Liver (tissue), 9 donors: ENCODE measurements around the gene CASR. TPM values are rescaled to one million over a fixed set of nuclear protein-coding genes. Genes with fewer than 3 reads are reported as not detected.

Experiments used
- DNase-seq: peaks from one replicate; pipeline ENCODE4 v3.0.0-alpha.2; 2017; ENCODE audit warnings: low spot score
- H3K27ac ChIP-seq, 2 donors: one replicate each; pipeline ENCODE4 v1.7.0; 2013; ENCODE audit warnings: inconsistent platforms in 2 of 2, low read length in 2 of 2, control low read depth in 1 of 2, low read depth in 1 of 2, mild to moderate bottlenecking in 1 of 2
- H3K27me3 ChIP-seq, 4 donors: one replicate each; pipeline versions ENCODE4 v1.6.1 to v1.7.0; 2013; ENCODE audit warnings: low read length in 3 of 4, inconsistent platforms in 1 of 4, mild to moderate bottlenecking in 1 of 4, moderate library complexity in 1 of 4; ENCODE audit not compliant: control insufficient read depth in 4 of 4, insufficient read depth in 4 of 4
- H3K36me3 ChIP-seq, 4 donors: one replicate each; pipeline versions ENCODE4 v1.6.1 to v1.7.0; 2013; ENCODE audit warnings: low read length in 3 of 4, mild to moderate bottlenecking in 3 of 4, low read depth in 1 of 4, moderate library complexity in 1 of 4; ENCODE audit not compliant: control insufficient read depth in 4 of 4, insufficient read depth in 3 of 4
- H3K4me1 ChIP-seq, 4 donors: one replicate each; pipeline versions ENCODE4 v1.6.1 to v1.7.0; 2013; ENCODE audit warnings: low read length in 3 of 4, mild to moderate bottlenecking in 3 of 4, moderate library complexity in 1 of 4; ENCODE audit not compliant: control insufficient read depth in 4 of 4, insufficient read depth in 4 of 4
- H3K4me3 ChIP-seq, 3 donors: one replicate each; pipeline versions ENCODE4 v1.6.1 to v1.7.0; 2013; ENCODE audit warnings: low read length in 3 of 3, control low read depth in 1 of 3, low read depth in 1 of 3, mild to moderate bottlenecking in 1 of 3
- H3K9ac ChIP-seq, 2 donors: one replicate each; pipeline ENCODE4 v1.7.0; 2013; ENCODE audit warnings: low read length in 2 of 2, mild to moderate bottlenecking in 2 of 2, moderate library complexity in 2 of 2, control low read depth in 1 of 2, low read depth in 1 of 2
- H3K9me3 ChIP-seq, 4 donors: one replicate each; pipeline versions ENCODE4 v1.6.1 to v1.7.0; 2013; ENCODE audit warnings: low read length in 3 of 4; ENCODE audit not compliant: control insufficient read depth in 4 of 4
- ATF3 ChIP-seq: IDR thresholded peaks from 2 replicates; pipeline ENCODE4 v1.6.1; 2016; ENCODE audit warnings: antibody characterized with exemption
- EGR1 ChIP-seq, 2 donors: IDR thresholded peaks; 2 replicates each; pipeline ENCODE4 v1.6.1; 2016 to 2018; ENCODE audit warnings: antibody characterized with exemption in 2 of 2, low read depth in 2 of 2
- FOXA1 ChIP-seq: IDR thresholded peaks from 2 replicates; pipeline ENCODE4 v1.6.1; 2016; ENCODE audit warnings: antibody characterized with exemption
- GABPA ChIP-seq, 2 donors: IDR thresholded peaks in 1 of 2; conservative IDR thresholded peaks in 1 of 2; 2 replicates each; pipeline ENCODE4 v1.6.1; 2016; ENCODE audit warnings: antibody characterized with exemption in 2 of 2, mild to moderate bottlenecking in 1 of 2, moderate library complexity in 1 of 2
- HNF4A ChIP-seq, 2 donors: conservative IDR thresholded peaks; 2 replicates each; pipeline ENCODE4 v1.6.1; 2016; ENCODE audit warnings: antibody characterized with exemption in 2 of 2, mild to moderate bottlenecking in 2 of 2
- HNF4G ChIP-seq: IDR thresholded peaks from 2 replicates; pipeline ENCODE4 v1.6.1; 2016; ENCODE audit warnings: antibody characterized with exemption
- JUND ChIP-seq, 2 donors: IDR thresholded peaks; 2 replicates each; pipeline ENCODE4 v1.6.1; 2016; ENCODE audit warnings: antibody characterized with exemption in 2 of 2
- NR2F2 ChIP-seq: IDR thresholded peaks from 2 replicates; pipeline ENCODE4 v1.6.1; 2016; ENCODE audit warnings: antibody characterized with exemption
- RAD21 ChIP-seq, 2 donors: IDR thresholded peaks; 2 replicates each; pipeline ENCODE4 v1.6.1; 2016; ENCODE audit warnings: antibody characterized with exemption in 2 of 2, mild to moderate bottlenecking in 2 of 2
- REST ChIP-seq: IDR thresholded peaks from 2 replicates; pipeline ENCODE4 v1.6.1; 2016; ENCODE audit warnings: antibody characterized with exemption, mild to moderate bottlenecking
- TAF1 ChIP-seq: conservative IDR thresholded peaks from 2 replicates; pipeline ENCODE4 v1.6.1; 2016; ENCODE audit warnings: antibody characterized with exemption, mild to moderate bottlenecking
- YY1 ChIP-seq: IDR thresholded peaks from 2 replicates; pipeline ENCODE4 v1.6.1; 2016; ENCODE audit warnings: antibody characterized with exemption, mild to moderate bottlenecking
- WGBS: extraction: QIAGEN DNeasy Blood & Tissue Kit; methylation state at CpG from one replicate; pipeline ENCODE4 v1.1.7; 2013; 5-methylcytosine and 5-hydroxymethylcytosine counted together
- polyA plus RNA-seq, 2 donors: library from polyadenylated mRNA; stranded (reverse) in 1 of 2; unstranded in 1 of 2; fragments of 200-250 nt in 1 of 2; fragments of >200 nt in 1 of 2; fragmentation: Nextera tagmentation in 1 of 2; extraction: Ambion mirVana in 1 of 2; gene quantifications; one replicate each; pipeline versions ENCODE4 v1.2.1 to v1.2.3, GENCODE V29; 2013 to 2015
- total RNA-seq, 2 donors: library from RNA; depleted of rRNA; stranded (reverse); fragments of >200 nt; gene quantifications; one replicate each; pipeline ENCODE4 v1.2.3, GENCODE V29; 2014
- TF ChIP-seq, protein P1 (sequence below): fragments of 150-350 bp; IDR thresholded peaks from 2 replicates; pipeline ENCODE4 v1.5.1; 2017; ENCODE audit warnings: improper control_type of control experiment, low read depth, low read length; ENCODE audit not compliant: missing input control
- TF ChIP-seq, protein P2 (sequence below): IDR thresholded peaks from 2 replicates; pipeline ENCODE4 v1.6.1; 2016; ENCODE audit warnings: antibody characterized with exemption
- donor health status: healthy.
- donor health status: healthy.
- donor health status: healthy.
- donor health status: healthy.
- donor health status: healthy.

The CASR gene
- total and polyA plus RNA-seq, 4 donors: 0.05 to 0.29 (median 0.14) TPM

DNA sequence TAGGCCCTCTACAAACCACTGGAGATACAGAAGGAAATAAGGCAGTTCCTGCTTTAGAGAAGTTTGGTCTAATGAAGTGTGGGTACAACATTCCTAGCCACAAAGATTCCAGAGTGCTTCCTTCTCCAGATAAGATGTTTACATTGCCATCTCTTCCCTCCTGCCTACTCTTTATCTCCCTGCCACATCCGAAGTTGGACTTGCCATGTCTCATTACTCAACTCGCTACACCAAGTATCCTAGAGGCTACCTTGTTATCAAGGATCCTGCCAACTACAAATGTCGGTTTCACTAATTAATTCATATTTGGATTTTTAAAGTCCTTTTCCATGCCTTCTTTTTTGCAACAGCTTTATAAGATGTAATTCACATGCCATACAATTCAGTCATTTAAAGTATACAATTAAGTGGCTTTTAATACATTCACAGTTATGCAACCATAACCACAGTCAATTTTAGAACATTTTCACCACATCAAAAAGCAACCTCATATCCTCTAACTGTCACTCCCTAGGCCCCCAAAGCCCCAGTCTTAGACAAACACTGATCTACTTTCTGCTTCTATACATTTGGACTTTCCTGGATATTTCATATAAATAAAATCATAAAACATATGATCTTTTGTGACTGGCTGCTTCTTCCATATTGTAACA is 87.9 kb downstream of the CASR start:
- TF ChIP-seq, protein P1, sequence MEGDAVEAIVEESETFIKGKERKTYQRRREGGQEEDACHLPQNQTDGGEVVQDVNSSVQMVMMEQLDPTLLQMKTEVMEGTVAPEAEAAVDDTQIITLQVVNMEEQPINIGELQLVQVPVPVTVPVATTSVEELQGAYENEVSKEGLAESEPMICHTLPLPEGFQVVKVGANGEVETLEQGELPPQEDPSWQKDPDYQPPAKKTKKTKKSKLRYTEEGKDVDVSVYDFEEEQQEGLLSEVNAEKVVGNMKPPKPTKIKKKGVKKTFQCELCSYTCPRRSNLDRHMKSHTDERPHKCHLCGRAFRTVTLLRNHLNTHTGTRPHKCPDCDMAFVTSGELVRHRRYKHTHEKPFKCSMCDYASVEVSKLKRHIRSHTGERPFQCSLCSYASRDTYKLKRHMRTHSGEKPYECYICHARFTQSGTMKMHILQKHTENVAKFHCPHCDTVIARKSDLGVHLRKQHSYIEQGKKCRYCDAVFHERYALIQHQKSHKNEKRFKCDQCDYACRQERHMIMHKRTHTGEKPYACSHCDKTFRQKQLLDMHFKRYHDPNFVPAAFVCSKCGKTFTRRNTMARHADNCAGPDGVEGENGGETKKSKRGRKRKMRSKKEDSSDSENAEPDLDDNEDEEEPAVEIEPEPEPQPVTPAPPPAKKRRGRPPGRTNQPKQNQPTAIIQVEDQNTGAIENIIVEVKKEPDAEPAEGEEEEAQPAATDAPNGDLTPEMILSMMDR: no peak
- TF ChIP-seq TAF1 (no peak), EGR1 (IDR thresholded peaks at IDR 0.05; ENCODE audit: low read depth in 2 of 2) (no peak), GABPA (IDR thresholded peaks at IDR 0.05 in 1 of 2, conservative IDR thresholded peaks at IDR 0.05 in 1 of 2) (no peak), HNF4A (conservative IDR thresholded peaks at IDR 0.05) (no peak), REST (no peak), YY1 (no peak), RAD21 (IDR thresholded peaks at IDR 0.05) (no peak), HNF4G (no peak), FOXA1 (no peak)
- TF ChIP-seq, protein P2, sequence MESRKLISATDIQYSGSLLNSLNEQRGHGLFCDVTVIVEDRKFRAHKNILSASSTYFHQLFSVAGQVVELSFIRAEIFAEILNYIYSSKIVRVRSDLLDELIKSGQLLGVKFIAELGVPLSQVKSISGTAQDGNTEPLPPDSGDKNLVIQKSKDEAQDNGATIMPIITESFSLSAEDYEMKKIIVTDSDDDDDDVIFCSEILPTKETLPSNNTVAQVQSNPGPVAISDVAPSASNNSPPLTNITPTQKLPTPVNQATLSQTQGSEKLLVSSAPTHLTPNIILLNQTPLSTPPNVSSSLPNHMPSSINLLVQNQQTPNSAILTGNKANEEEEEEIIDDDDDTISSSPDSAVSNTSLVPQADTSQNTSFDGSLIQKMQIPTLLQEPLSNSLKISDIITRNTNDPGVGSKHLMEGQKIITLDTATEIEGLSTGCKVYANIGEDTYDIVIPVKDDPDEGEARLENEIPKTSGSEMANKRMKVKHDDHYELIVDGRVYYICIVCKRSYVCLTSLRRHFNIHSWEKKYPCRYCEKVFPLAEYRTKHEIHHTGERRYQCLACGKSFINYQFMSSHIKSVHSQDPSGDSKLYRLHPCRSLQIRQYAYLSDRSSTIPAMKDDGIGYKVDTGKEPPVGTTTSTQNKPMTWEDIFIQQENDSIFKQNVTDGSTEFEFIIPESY: no peak
- H3K36me3 ChIP-seq: no peaks in the 10 kb centered on the region
- no peak for DNase-seq
- WGBS: 78% methylated on average over 3 of the region's 3 CpGs
- no peak overlapping the region for H3K4me3 ChIP-seq
- H3K27ac ChIP-seq: no peak overlapping the region
- no peaks in the 10 kb centered on the region for H3K9me3 ChIP-seq
- H3K27me3 ChIP-seq: no peaks in the 10 kb centered on the region
- H3K4me1 ChIP-seq: peaks cover 0 to 4% (median 0%) of the 10 kb centered on the region in 4 donors
- no peak overlapping the region for H3K9ac ChIP-seq

- no peak for DNase-seq
- Histone ChIP-seq H3K36me3 (no peaks in the 10 kb centered on the region), H3K9me3 (no peaks in the 10 kb centered on the region), H3K27ac (no peak overlapping the region), H3K4me1 (peaks cover 0 to 4% (median 0%) of the 10 kb centered on the region in 4 donors), H3K27me3 (no peaks in the 10 kb centered on the region), H3K9ac (no peak overlapping the region), H3K4me3 (no peak overlapping the region)
- TF ChIP-seq RAD21 (IDR thresholded peaks at IDR 0.05) (no peak), GABPA (IDR thresholded peaks at IDR 0.05 in 1 of 2, conservative IDR thresholded peaks at IDR 0.05 in 1 of 2) (no peak), EGR1 (IDR thresholded peaks at IDR 0.05; ENCODE audit: low read depth in 2 of 2) (no peak), JUND (IDR thresholded peaks at IDR 0.05) (no peak), FOXA1 (no peak), HNF4G (no peak), NR2F2 (no peak), ATF3 (no peak)
- TF ChIP-seq, protein P2: no peak
These were observed 89.4 kb downstream of the CASR start for GRCh38 chr3:122272879-122273278.
